NOMO-1 (cell line): ENCODE data around the gene GJB4.
"Not testable (repeated sequence)": the region's sequence is repeated elsewhere in the genome, so short reads cannot be mapped to it uniquely, and the experiment has no call there.

Experiments used
- DNase-seq, 2 experiments: peaks; one replicate each; lab custom pipeline; 2025; ENCODE audit not compliant: unreplicated experiment in 2 of 2; lab: John Stamatoyannopoulos, UW

Gene GJB4

GRCh38 chr1:34759503-34760357 is at the start of gene GJB4:
GJB4 (plus strand) TSS chr1:34759740; CDS start chr1:34761255, 1,515 bp downstream.
- no peak for DNase-seq

GRCh38 chr1:34710812-34711211 is 48.7 kb upstream of the GJB4 start:
- no peak for DNase-seq

- DNase-seq, result no peak
Observed at GRCh38 chr1:34711485-34711884, 48.1 kb upstream of the GJB4 start.

- DNase-seq, result no peak
Observed at GRCh38 chr1:34712007-34712688, 47.4 kb upstream of the GJB4 start.

- no peak for DNase-seq
Observed at GRCh38 chr1:34713443-34713842, 46.1 kb upstream of the GJB4 start.

GRCh38 chr1:34714386-34714785 is 45.2 kb upstream of the GJB4 start:
- no peak for DNase-seq

- DNase-seq, result no peak
Observed at GRCh38 chr1:34715139-34715538, 44.4 kb upstream of the GJB4 start.

- no peak for DNase-seq
Observed at GRCh38 chr1:34721241-34721640, 38.3 kb upstream of the GJB4 start.

GRCh38 chr1:34721646-34722355 is 37.7 kb upstream of the GJB4 start:
- no peak for DNase-seq

GRCh38 chr1:34726861-34727260 is 32.7 kb upstream of the GJB4 start:
- no peak for DNase-seq

GRCh38 chr1:34730485-34730884 is 29.1 kb upstream of the GJB4 start:
- DNase-seq, result no peak

- DNase-seq, result not testable (repeated sequence)
Observed at GRCh38 chr1:34732831-34733230, 26.7 kb upstream of the GJB4 start.

GRCh38 chr1:34736692-34737091 is 22.8 kb upstream of the GJB4 start:
- no peak for DNase-seq

- DNase-seq, result not testable (repeated sequence)
Observed at GRCh38 chr1:34737236-34737635, 22.3 kb upstream of the GJB4 start.

GRCh38 chr1:34739613-34740012 is 19.9 kb upstream of the GJB4 start:
- DNase-seq, result no peak

- DNase-seq, result no peak
Observed at GRCh38 chr1:34740161-34740868, 19.2 kb upstream of the GJB4 start.

GRCh38 chr1:34742667-34743270 is 16.8 kb upstream of the GJB4 start:
- peak; percentile 36 to 72 for DNase-seq

- DNase-seq, result no peak
Observed at GRCh38 chr1:34743775-34744174, 15.8 kb upstream of the GJB4 start.

GRCh38 chr1:34744851-34745250 is 14.7 kb upstream of the GJB4 start:
- DNase-seq, result no peak

GRCh38 chr1:34745666-34746065 is 13.9 kb upstream of the GJB4 start:
- DNase-seq, result no peak
